ENCODE results near the gene PKMYT1.

The PKMYT1 gene

DNA sequence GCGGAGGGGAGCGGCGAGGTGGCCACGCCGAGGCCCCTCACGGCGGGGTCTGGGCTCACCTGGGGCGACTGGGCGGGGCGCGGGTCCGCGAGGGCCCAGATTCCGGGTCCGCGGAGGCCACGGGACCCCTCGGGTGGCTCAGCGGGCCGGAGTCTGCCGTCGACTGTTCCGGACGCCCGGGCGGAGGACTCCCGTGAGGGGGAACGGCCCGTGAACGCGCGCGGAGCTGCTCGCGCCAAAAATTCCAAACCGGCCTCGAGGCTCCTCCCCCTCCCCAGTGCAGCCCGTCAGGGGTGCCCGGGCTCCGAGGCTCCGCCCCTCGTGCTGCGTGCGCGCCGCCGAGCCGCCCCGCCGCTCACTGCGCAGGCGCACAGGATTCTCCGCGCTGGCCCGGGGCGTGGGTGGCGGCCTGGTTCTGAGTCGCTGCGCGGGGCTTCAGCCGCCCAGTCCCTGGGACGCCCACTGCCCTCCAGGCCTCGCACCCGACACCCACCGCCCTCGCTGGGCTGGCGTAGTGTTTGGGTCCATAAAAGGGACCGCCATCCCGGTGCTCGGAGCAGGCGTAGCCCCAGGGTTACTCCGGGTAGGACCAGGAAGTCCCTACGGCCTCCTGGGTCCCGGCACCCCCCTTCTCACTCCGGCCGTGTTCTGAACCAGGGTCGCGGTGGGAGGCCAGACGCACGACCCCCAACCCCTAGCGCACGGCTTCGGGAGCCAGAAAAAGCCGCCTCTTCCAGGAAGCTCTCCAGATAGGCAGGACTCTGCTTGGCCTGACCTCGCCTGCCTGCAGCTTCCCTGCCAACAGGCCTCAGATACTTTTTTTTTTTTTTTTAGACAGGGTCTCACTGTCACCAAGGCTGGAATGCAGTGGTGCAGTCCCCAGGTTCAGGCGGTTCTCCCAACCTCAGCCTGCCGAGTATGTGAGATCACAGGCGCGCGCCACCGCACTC lies at the start of gene PKMYT1:
Gene PKMYT1, minus strand, starts transcription at position 220 of the 950 bp plus-strand sequence. CDS start 789 bp downstream, outside the sequence.
- DNase-seq, result peak; percentile 96 to 99

DNA sequence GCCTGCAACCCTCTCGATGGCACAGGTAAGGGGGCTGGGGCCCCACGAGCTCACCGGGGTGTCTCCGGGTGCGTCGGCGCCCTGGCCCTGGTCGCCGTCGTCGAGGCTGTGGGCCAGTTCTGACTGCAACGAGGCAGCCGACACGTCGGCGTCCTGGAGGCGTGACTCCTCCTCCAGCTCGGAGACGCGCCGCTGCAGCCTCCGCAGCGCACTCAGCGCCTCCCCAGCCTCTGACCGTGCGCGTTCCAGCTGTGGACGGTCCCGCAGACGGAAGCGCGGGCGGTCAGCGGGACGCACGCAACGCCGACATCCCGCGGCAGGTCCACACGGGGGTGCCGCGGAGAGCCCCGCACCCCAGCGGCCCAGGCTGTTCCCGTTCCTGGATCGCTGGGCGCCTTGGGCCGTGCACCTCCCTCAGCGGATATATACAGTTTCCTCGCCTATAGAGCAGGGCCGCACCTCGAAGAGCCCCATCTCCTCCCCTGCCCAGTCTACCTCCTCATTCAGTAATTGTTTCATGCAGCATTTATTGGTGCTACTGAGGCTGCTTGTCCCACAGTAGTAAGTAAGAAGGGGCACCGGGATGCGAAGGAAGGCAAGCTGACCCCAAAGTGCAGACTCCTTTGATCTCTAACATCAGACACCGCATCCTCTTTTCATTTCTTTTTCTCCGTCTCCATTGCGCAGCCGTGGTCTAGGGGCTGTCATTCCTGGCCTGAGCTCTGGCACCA lies 49.4 kb upstream of the PKMYT1 start:
- DNase-seq, result peak; percentile 57 to 76

DNA sequence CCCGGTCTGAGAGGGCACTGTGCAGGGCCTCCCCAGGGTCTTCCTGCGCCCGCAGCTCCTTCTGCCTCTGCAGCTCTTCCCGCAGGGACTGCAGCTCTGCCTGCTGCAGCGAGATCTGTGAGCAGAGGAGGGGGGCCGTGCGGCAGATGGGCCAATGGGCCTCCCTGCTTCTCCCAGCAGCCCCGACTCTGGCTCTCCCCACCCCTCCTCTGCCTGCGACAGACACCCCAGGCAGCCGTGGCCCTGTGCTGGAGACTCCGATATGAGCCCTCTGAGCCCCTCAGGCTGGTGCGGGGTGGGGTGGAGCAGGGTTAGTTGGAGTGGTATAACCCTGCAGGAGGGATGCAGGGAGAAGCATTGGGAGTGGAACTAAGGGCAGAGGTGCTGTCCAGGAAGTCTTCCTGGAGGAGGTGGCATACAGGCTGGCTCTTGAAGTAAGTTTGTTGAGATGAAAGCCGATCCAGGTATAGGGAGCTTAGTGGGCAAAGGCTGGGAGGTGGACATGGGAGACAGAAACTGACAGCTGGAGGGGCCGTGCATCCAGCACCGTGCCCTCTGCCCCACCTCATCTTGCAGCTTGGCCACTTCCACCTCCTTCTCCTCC lies 48.6 kb upstream of the PKMYT1 start:
- DNase-seq, result peak in 1 of 2 experiments; percentile 47

DNA sequence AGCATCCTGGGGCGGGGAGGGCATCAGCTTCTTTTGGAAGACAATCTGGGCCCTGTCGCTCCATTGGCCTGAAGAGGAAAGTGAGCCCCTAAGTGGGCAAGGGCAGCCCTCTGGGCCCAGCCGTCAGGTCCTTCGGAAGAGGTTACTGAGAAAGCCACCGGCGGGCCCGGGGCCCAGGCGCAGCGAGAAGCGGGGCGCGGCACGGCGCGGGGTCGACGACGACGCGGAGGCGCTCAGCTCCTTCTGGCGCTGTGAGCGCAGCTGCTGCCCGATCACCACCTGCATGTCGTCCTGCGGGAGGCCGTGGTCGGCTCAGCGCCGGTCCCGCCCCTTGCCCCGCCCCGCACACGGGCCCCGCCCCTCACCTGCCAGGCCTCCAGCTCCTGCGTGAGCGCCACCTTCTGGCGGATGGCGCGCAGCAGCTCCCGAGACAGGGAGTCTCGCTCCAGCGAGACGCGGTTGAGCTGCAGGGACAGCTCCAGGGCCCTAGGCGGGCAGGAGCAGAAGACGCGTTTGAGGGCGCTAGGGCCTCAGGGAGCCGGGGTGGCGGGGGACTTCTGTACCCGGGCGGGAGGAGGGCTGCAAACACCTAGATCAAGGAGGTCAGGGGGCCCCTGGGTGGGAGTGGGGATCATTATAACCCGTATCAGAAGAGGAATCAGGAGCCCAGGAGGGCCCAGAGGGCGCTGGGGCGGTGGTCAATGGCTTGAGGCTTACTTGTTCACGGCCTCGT lies 47.9 kb upstream of the PKMYT1 start:
- peak; percentile 93 for DNase-seq

DNA sequence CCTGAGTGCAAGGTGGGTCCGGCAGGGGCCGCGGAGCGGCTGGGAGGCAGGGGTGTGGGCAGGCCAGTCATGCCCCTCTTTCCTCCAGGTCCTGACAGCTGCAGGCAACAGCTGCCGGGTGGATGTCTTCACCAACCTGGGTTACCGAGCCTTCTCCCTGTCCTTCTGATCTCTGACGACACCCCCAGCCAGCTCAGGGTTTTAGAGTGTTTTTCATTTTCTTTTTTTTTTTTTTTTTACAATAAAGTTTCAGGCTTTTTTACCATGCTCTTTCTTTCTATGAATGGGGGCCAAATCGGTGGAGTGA lies 47.2 kb upstream of the PKMYT1 start:
- no peak for DNase-seq

DNA sequence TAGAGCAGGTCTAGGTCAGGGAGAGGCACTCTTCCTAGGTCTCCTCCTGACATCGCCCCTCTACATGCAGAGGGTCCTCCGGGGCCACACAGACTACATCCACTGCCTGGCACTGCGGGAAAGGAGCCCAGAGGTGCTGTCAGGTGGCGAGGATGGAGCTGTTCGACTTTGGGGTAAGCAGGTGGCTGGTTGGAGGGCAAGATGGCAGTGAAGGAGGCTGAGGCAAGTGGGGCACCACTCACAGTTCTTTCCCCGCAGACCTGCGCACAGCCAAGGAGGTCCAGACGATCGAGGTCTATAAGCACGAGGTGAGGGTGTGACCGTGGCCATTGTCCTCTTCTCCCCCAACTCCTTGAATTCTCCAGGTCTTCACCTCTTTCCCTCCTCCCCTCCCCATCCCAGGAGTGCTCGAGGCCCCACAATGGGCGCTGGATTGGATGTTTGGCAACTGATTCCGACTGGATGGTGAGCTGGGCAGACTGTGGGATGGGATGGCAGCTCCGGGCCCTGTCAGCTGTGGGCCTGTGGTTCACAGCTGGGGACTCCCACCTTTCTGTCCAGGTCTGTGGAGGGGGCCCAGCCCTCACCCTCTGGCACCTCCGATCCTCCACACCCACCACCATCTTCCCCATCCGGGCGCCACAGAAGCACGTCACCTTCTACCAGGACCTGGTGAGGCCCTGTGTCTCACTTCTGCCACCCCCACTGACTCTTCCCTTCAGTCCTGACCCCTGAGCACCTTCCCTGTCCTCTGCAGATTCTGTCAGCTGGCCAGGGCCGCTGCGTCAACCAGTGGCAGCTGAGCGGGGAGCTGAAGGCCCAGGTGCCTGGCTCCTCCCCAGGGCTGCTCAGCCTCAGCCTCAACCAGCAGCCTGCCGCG lies 46.6 kb upstream of the PKMYT1 start:
- DNase-seq, result no peak

DNA sequence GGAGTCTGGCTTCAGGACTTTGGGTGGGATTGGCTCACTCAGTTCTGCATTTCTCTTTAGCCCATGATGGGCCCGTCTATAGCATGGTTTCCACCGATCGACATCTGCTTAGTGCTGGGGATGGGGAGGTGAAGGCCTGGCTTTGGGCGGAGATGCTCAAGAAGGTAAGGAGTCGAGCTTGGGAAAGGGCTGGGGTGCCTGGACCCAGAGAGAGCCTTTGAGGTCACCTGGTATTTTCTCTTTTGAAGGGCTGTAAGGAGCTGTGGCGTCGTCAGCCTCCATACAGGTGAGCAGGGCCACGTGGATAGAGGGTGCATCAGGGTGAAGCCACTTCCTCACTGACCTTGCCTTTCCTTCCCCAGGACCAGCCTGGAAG lies 45.7 kb upstream of the PKMYT1 start:
- no peak for DNase-seq

DNA sequence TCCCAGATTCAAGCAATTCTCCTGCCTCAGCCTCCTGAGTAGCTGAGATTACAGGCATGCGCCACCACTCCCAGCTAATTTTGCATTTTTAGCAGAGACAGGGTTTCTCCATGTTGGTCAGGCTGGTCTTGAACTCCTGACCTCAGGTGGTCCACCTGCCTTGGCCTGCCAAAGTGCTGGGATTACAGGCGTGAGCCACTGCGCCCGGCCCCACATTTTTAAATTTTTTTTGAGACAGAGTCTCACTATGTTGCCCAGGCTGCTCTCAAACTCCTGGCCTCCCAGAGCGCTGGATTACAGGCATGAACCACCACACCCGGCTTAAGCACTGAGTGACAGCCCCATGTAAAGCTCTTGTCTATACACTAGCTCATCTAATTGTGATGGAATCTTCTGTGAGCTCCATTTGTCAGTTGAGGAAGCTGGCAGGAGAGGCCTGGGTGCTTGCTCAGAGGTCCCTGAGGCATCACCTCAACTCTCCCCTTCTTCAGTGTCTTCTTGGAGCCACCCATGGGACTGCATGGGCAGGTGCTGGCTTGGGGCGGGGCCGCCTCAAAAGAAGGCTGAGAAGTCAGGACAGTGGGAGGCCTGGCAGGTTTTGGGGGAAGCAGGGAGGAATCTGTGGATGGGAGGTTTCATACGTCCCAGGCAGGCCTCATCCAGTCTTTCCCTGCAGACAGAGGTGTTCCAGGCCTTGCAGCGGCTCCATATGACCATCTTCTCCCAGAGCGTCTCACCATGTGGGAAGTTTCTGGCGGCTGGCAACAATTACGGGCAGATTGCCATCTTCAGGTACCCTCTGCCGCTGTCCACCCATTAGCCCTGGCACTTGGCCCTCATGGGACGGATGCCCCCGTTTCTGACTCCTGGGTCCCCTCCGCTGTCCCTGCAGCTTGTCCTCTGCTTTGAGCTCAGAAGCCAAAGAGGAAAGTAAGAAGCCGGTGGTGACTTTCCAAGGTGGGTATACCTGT lies 45.1 kb upstream of the PKMYT1 start:
- no peak for DNase-seq

DNA sequence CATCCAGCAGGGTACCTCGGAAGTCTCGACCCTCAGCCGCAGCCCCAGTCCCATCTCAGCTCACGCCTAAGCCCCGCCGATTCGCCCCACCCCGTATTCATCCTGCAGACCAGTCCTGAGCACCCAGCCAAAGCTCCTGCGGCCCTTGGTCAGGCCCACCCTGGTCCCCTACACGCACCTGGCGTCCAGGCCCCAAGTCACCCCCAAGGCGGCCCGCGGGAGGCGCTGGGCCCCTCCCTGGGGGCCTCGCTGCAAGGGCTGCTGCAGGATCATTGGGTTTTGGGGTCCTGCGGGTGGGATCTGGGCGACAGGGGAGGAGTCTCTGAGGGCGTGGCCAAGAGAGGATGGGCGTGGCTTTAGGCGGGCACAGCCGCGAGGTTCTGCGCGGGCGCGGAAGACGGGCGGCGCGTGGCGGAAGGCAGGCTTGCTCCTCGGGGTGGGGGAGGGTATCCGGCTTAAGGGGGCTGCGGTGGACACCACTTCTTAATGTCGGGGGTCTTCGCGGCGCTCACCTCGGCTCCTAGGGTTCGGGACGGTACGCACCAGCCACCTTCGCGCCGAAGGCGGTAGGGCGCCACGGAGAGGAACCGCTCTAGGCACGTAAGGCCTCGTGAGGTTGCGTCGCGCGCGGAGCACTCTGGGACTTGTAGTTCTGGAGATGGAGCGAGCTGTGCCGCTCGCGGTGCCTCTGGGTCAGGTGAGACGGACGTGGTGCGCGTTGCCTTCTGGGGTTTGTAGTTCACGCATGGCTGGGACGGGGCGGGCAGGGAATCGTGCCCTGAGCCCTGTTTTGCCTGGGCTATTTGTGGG lies 43.6 kb upstream of the PKMYT1 start, which contains the start of the genes HCFC1R1 and THOC6:
Gene HCFC1R1, minus strand, starts transcription at position 274 of the 810 bp plus-strand sequence. Its CDS starts 1 bp downstream, at position 273.
Gene THOC6, plus strand, starts transcription at position 367 of the 810 bp plus-strand sequence. Its CDS starts 292 bp downstream, at position 659.
- peak; percentile 97 for DNase-seq

DNA sequence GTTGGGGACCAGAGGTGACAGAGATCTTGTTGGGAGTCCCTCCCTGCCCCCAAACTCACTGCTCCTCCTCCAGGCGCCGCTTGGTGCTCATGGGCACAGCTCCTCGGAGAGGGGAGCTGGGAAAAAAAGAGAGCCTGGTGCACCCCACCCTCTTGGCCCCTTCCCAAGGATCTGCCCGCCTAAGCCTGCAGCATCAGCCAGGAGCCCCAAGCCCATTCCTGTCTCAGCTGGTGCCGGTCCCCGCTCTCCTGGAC lies 43.1 kb upstream of the PKMYT1 start:
- peak in 1 of 2 experiments; percentile 63 for DNase-seq

DNA sequence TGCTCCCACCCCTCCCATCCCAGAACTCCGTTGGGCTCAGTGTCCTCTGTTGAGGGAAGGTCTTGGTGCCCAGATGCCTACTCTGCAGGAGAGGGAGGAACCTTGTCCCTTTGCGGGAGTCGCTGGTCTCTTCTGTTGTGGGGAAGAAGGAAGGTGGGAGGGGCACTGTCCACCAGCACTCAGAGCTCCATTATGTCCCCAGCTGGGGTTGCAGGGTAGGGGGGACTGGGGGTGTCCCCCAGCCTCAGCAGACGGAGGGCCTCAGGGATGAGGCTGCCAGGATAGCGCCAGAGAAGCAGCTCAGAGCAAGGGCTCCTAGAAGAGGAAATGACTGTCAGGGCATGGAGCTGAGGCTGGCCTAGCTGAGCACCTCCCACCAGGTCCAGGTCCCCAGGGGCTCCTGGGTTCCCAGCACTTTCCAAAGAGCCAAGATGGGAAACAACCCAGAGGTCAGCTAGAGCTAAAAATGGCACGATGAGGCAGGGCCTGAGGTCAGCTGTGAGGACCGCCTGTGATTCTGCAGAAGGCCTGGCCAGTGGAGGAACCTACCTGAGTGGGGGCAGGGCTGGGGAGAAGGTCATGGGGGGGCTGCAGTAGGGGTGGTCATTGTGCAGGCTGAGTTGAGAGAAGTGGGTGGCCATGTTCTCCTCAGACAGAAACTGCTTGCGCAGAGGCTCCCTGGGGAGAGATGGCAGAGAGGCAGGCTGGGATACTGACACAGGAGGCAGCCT lies 42.6 kb upstream of the PKMYT1 start:
- DNase-seq, result peak; percentile 49 to 64

DNA sequence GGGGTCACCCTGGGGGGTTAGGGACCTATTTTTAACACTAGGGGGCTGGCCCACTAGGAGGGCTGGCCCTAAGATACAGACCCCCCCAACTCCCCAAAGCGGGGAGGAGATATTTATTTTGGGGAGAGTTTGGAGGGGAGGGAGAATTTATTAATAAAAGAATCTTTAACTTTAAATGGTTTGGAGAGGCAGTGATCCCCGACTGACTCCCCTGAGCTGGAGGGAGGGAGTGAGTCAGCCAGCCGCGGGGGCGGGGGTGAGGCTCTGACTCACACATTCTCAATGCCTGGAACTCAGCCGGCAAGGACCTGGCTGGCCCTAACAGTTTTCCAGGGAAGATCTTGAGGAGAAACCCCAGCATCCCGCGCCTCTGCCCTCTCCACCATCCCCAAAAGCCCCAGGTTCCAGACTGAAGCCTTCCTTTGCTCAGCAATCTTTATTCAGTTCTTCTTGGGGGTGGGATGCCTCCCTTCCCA lies 42.0 kb upstream of the PKMYT1 start:
- peak; percentile 94 for DNase-seq

DNA sequence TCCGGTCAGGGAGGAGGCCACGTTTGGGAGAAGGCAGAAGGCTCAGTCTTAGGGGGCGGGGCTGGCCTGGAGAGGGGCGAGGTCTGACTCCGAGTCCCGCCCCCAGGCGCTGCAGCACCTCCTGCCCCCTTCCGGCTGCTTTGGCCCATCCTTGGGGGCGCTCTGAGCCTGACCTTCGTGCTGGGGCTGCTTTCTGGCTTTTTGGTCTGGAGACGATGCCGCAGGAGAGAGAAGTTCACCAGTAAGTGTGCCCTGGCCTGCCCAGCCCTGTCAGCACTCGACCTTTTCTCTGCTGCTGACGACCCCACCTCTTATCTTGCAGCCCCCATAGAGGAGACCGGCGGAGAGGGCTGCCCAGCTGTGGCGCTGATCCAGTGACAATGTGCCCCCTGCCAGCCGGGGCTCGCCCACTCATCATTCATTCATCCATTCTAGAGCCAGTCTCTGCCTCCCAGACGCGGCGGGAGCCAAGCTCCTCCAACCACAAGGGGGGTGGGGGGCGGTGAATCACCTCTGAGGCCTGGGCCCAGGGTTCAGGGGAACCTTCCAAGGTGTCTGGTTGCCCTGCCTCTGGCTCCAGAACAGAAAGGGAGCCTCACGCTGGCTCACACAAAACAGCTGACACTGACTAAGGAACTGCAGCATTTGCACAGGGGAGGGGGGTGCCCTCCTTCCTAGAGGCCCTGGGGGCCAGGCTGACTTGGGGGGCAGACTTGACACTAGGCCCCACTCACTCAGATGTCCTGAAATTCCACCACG lies 41.4 kb upstream of the PKMYT1 start:
- DNase-seq, result peak; percentile 92 to 93

DNA sequence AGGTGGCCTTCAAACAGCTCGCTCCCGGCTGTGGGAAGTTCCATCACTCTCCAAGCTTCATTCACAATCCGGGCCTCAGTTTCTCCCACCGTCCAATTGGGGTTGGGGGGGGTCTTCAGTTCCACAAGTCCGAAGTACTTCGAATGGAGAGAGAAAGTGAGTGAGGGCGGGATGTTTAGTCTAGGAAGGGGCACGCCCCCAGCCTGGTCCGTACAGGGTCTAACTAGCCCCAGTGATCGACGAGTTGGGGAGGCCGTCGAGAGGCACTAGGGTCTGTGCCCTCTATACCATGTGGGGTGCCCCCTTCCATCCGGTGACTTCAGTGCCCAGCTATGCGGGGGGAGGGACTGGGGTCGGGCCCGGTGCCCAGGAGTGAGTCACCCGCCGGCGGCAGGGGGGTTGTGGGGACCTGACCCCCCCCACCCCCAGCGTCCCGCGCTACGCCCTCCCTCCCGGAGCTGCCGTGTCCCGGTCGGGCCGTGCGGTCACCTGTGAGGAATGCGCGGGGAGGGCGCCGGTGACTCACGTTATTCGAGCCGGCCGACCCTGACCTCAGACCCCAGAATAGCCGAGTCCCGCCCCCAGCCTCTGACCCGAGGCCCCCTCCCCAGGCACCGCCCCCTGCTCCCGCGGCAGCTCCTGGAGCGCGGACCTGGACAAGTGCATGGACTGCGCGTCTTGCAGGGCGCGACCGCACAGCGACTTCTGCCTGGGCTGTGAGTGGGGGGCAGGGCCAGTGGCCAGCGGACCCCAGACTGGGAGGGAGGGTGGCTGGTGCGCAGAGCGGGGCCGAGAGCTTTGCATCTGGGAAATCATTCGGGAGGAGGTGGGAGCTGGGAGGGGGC lies 40.6 kb upstream of the PKMYT1 start:
- peak; percentile 60 to 71 for DNase-seq

DNA sequence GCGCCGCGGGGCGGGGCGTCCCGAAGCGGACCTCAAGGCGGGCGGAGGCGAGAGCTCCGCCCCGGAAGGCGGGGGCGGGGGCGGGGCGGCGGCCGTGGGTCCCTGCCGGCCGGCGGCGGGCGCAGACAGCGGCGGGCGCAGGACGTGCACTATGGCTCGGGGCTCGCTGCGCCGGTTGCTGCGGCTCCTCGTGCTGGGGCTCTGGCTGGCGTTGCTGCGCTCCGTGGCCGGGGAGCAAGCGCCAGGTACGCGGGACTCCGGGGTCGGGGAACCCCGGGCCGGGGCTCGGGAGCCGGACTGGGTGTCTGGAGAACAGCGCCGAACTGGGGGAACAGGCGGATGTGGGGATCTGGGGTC lies 40.0 kb upstream of the PKMYT1 start, which contains the start of gene TNFRSF12A:
Gene TNFRSF12A, plus strand, starts transcription at position 122 of the 357 bp plus-strand sequence. Its CDS starts 30 bp downstream, at position 152.
- DNase-seq, result peak; percentile 80 to 86

DNA sequence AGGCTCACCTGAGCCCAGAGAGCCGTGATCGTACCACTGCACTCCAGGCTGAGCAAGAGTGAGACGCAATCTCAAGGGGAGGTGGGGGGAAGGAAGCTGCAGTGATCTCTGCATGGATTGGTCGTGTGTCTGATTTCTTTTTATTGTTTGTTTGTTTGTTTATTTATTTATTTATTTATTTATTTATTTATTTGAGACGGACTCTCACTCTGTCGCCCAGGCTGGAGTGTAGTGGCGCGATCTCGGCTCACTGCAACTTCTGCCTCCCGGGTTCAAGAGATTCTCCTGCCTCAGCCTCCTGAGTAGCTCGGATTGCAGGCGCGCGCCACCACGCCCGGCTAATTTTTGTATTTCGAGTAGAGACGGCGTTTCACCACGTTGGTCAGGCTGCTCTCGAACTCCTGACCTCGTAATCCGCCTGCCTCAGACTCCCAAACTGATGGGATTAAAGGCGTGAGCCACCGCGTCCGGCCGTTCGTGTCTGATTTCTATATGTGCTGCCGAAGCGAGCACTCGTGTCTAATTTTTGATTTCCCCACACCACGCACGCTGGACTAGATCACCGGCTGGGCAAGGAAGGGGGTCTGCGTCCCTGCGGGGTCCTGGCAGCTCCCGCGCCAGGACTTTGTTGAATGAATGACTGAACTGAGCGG lies 39.5 kb upstream of the PKMYT1 start:
- no peak for DNase-seq

Measured in activated T-cell treated with anti-CD3 and anti-CD28 coated beads, Interleukin-2, amount 50 U/mL, for 48 hours (primary cell).